ENCODE data around the gene EPHA4. TPM values are rescaled to one million over a fixed set of nuclear protein-coding genes. Genes with fewer than 3 reads are reported as not detected.

The EPHA4 gene
- total RNA-seq, 2 donors from 2014 or later: 20.8 to 39.2 TPM

DNA sequence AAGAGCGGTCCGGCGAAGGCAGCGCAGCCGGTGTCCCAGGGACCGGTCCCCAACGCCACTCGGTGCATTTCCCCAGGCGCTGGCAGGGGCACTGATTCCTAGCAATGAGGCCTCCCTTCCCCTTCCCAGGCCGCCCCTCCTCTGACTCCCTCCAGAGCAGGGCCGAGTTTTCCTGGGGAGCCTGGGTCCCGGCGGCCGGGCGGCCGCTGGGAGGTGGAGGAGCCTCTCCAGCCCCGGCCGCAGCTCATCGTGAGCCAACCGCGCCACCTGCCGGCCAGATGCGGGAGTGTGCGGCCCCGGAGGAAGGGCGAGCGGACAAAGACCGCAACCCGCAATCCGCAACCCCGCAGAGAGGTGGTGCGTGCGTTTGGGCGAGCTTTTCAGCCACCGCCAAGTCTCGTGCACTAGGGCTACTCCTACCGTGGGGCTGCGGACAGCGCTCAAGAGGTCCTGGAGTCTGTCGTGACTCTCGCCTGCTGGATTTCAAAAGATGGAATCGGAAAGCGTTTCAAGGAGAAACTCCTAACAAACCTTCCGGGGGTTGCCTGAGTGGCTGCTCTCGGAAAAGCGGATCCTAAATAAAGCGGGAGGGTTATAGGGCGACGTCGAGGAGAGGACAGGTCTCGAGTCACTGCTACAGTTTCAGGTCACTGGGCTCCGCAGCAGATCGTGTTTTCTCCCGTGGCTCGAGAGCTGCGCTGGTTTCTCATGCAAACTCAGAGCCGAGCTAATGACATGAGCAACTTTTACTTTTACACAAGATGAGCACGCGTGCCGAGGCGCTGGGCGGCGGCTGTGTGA is 1.5 kb upstream of the EPHA4 start:
- intact Hi-C loops (cut with DNase I): loop anchor here (2.0 to 10.0 kb wide), 3 partner anchors 391 to 887 kb away; no protein-coding TSS in a partner anchor

GRCh38 chr2:221572821-221573429 is 821 bp upstream of the EPHA4 start:
- no peak for DNase-seq (ENCODE audit: low spot score)
- intact Hi-C loops (cut with DNase I): loop anchor here (2.0 to 10.0 kb wide), 3 partner anchors 392 to 886 kb away; no protein-coding TSS in a partner anchor

More for the DNA sequence above, 1.5 kb upstream of the EPHA4 start:
- DNase-seq (ENCODE audit: low spot score): peak; percentile 96

DNA sequence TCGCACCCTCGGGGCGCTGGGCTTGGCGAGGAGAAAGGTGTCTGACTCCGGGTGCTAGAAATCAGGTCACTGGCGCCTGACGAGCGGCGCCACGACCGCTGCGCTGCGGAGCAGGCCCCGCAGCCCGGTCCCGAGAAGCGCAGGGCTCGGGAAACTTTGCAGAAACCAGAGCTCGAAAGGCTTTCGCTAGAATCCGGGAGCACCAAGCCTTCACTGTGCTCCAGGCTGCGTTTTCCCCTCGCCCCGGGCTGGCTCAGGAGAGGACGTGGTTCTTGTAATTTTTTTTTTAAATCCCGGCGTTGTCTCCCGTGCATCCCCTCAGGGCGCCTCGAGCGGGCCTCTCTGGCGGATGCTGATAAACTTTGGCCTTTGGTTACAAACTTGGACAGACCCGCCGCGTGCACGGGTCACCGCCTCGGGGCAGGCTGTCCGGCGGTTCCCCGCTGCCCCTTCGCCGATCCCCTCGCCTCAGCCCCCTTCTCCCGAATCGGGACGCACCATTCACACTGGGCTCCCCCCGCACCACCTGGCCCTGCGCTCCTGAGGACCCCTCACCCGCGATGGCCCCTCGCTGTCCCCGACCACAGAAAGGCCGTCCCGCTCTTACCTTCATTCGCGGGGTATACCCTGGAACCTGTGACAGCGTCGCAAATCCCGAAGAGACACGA is 419 bp downstream of the EPHA4 start:
- intact Hi-C loops (cut with DNase I): loop anchor here (2.0 to 10.0 kb wide), 3 partner anchors 393 to 885 kb away; no protein-coding TSS in a partner anchor
- DNase-seq (ENCODE audit: low spot score): peak; percentile 84

GRCh38 chr2:221571025-221571550 is 1.0 kb downstream of the EPHA4 start:
- intact Hi-C loops (cut with DNase I): loop anchor here (5.0 to 10.0 kb wide), 2 partner anchors 394 to 884 kb away; no protein-coding TSS in a partner anchor

GRCh38 chr2:221570321-221570935 is 1.7 kb downstream of the EPHA4 start:
- intact Hi-C loops (cut with DNase I): loop anchor here (5.0 to 10.0 kb wide), 2 partner anchors 394 to 883 kb away; no protein-coding TSS in a partner anchor
- DNase-seq (ENCODE audit: low spot score): no peak

More at GRCh38 chr2:221571025-221571550, 1.0 kb downstream of the EPHA4 start:
- no peak for DNase-seq (ENCODE audit: low spot score)

DNA sequence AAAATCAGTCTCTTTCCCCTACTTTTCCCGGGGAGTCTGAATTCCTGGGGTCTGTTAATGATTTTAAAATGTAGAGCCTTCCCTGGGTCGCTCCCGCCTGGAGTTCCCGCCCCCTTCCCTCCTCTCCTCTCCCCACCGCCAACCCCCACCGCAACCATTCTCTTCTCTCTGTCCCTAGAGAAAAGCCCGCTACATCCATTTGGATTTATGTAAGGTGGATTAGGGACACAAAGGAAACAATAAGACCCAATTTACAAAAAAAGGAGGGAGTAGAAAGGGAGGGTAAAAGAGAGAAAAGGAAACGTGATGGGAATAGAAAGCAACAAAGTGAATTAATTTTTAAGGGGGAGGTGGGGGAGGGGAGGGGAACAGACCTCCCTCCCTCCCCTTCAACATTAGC is 2.2 kb downstream of the EPHA4 start:
- intact Hi-C loops (cut with DNase I): loop anchor here (5.0 to 10.0 kb wide), 2 partner anchors 395 to 883 kb away; no protein-coding TSS in a partner anchor
- DNase-seq (ENCODE audit: low spot score): no peak

GRCh38 chr2:221569425-221569845 is 2.7 kb downstream of the EPHA4 start:
- DNase-seq (ENCODE audit: low spot score): no peak
- intact Hi-C loops (cut with DNase I): no loop called here

DNA sequence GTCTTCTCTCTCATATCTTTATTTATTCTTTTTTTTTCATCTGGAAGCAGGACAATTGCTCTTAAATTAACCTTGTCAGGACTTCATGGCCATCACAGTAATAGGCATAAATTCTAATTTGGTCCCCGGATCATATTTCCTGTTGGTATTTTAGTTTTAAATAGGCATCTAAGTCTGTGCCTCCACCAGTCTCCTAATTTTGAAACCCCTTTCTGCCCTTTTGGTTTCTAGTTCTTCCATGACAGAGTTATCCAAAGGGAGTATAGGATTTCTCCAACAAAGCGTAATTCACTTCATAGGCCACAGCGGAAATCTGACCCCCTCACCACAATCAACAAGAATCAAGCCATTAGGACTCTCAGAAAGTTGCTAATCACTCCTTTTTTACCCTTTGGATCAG is 3.8 kb downstream of the EPHA4 start:
- intact Hi-C loops (cut with DNase I): no loop called here
- DNase-seq (ENCODE audit: low spot score): no peak

DNA sequence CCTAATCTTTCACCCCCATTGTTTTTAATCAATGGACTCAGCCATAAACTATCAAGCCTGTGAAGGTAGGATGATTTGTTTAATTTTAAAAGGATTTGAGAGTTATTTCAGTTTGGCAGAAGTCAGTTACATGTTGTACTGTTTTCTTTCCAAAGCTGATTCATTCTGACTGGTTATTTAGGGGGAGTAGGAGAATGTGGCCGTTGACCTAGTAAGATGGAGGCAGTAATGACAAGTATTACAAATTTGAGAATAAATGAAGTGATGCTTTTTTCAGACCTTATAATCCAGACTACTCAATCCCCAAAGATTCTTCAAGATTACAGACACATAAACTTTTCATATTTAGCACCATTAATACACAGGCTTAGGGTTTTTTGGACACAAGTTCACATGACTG is 4.3 kb downstream of the EPHA4 start:
- intact Hi-C loops (cut with DNase I): no loop called here
- DNase-seq (ENCODE audit: low spot score): no peak

- no peak for DNase-seq (ENCODE audit: low spot score)
- intact Hi-C loops (cut with DNase I): no loop called here
Observed at GRCh38 chr2:221567231-221567760, 4.8 kb downstream of the EPHA4 start.

DNA sequence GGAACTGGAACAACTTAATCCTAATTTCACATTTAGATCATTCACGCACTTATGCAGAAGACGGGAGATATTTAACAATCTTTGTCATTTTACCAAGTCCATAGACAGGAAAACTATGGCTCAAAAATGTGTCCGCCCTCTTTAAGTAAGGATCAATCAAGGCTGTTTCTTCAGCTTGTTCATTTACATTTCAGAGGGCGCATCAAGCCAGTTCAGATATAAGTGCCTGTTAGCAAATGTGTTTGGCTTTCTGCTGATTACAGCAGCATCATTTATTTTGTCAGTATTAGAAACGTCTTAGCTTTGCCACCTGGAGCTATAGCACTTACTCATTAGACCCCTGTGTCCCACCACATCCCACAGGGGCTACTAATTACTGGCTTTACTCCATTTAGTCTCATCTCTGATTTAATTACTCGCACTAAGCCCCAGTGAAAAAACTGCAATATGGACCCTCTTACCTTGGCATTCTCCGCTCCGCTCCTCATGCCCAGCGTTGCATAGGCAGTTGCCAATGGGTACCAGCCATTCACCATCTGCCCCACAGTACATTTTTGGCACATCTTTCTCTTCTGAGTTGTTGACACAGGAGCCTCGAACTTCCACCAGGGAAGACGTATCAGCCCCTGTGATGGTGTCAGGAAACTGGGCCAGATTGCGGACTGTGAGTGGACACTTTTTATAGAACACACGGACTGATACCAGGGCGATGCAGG is 8.7 kb downstream of the EPHA4 start:
- DNase-seq (ENCODE audit: low spot score): no peak
- intact Hi-C loops (cut with DNase I): no loop called here

GRCh38 chr2:221562226-221562625 is 9.9 kb downstream of the EPHA4 start:
- DNase-seq (ENCODE audit: low spot score): no peak
- intact Hi-C loops (cut with DNase I): no loop called here

DNA sequence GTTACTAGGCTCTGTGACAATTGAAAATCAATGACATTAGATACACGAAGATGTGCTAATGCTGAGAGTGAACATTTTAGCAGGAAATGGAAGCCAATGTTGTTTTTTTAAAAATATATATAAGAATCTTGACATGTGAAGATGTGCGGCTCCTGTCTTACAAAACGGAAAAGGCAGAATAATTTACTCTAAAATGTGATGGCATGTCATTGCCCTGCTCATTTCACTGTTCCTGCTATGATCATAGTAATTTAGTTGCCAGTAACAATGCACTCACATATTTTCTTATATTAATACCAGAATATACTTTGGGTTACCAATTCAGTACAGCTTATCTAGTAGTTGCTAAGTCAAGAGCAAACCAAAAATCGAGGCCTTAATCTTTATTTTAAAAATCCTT is 10.3 kb downstream of the EPHA4 start:
- no peak for DNase-seq (ENCODE audit: low spot score)
- intact Hi-C loops (cut with DNase I): no loop called here

DNA sequence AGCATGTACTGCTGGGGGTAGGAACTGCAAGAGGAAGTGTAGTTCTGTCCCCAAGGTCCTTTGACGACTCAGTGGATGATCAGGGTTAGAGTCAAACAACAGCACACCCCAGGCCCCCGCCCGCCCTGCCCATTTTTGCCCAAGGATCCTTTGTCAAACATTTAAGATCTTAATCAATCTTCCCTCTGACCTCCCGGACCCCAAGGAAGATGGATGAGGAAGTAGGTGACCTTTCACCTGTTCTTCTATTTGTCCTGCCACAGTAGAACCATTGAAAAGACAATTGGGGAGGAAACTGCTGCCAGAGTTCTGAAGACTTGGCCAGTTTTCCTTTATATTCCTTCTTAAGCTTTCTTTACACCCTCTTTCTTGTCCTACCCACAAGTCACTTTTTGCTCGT is 12.1 kb downstream of the EPHA4 start:
- DNase-seq (ENCODE audit: low spot score): no peak
- intact Hi-C loops (cut with DNase I): no loop called here

GRCh38 chr2:221558107-221558506 is 14.0 kb downstream of the EPHA4 start:
- intact Hi-C loops (cut with DNase I): no loop called here

GRCh38 chr2:221555494-221555846 is 16.6 kb downstream of the EPHA4 start:
- DNase-seq (ENCODE audit: low spot score): no peak
- intact Hi-C loops (cut with DNase I): no loop called here

More at GRCh38 chr2:221558107-221558506, 14.0 kb downstream of the EPHA4 start:
- DNase-seq (ENCODE audit: low spot score): no peak

GRCh38 chr2:221554769-221555493 is 17.2 kb downstream of the EPHA4 start:
- DNase-seq (ENCODE audit: low spot score): no peak
- intact Hi-C loops (cut with DNase I): no loop called here

DNA sequence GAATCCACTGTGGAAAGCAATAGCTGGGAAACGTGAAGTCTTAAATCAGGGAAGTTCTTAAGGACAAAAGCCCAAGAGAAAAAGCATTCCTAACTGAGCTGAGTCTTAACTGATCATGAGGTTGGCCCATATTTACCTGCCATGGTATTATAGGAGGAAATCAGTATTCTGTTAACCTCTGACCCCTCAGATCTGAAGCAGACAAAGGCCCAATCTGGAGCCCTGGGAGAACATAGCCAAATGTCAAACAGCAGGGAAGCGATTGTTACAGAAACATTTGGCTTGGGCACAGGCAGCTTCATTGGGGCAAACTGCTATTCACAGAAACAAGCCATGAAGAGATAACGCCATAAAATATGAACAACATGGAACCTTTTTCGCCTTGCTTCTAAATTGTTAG is 18.8 kb downstream of the EPHA4 start:
- intact Hi-C loops (cut with DNase I): no loop called here

More for the DNA sequence above, 18.8 kb downstream of the EPHA4 start:
- no peak for DNase-seq (ENCODE audit: low spot score)

Measured in posterior vena cava (tissue), 2 donors.